Osteoblast (primary cell): ENCODE data around the gene AFF1. TPM values are rescaled to one million over a fixed set of nuclear protein-coding genes. Genes with fewer than 3 reads are reported as not detected.

Experiments
- DNase-seq: peaks from one replicate; pipeline ENCODE4 v3.0.0; 2011; ENCODE audit warnings: low spot score, mixed read lengths; ENCODE audit not compliant: insufficient read length; ENCODE audit errors: missing footprints
- H2AFZ ChIP-seq: 2 replicates; pipeline ENCODE4 v1.6.0; 2011; ENCODE audit warnings: mild to moderate bottlenecking, low read length
- H3K27ac ChIP-seq: 2 replicates; pipeline ENCODE4 v1.5.1; 2011; ENCODE audit warnings: mild to moderate bottlenecking, low read depth, low read length, moderate library complexity
- H3K27me3 ChIP-seq: 2 replicates; pipeline ENCODE4 v1.6.0; 2012; ENCODE audit warnings: mild to moderate bottlenecking, control low read depth, inconsistent platforms, low read length, moderate library complexity; ENCODE audit not compliant: insufficient read depth
- H3K36me3 ChIP-seq: 2 replicates; pipeline ENCODE4 v1.5.1; 2011; ENCODE audit warnings: mild to moderate bottlenecking, low read length, control low read depth, moderate library complexity; ENCODE audit not compliant: insufficient read depth
- H3K4me1 ChIP-seq: 2 replicates; pipeline ENCODE4 v1.5.1; 2011; ENCODE audit warnings: mild to moderate bottlenecking, low read length, control low read depth, moderate library complexity; ENCODE audit not compliant: insufficient read depth
- H3K4me2 ChIP-seq: 2 replicates; pipeline ENCODE4 v1.6.0; 2011; ENCODE audit warnings: mild to moderate bottlenecking, low read length; ENCODE audit not compliant: insufficient read depth
- H3K4me3 ChIP-seq: fragments of 200-600 bp; sonication (generic); 3 replicates; pipeline ENCODE4 v1.5.1; 2012; ENCODE audit warnings: mild to moderate bottlenecking, low read length, inconsistent platforms; ENCODE audit not compliant: insufficient read depth
- H3K79me2 ChIP-seq: 2 replicates; pipeline ENCODE4 v1.6.0; 2012; ENCODE audit warnings: mild to moderate bottlenecking, low read length, control low read depth, inconsistent platforms; ENCODE audit not compliant: insufficient read depth
- H3K9me3 ChIP-seq: 2 replicates; pipeline ENCODE4 v1.5.1; 2011; ENCODE audit warnings: low read depth, low read length, control low read depth
- H4K20me1 ChIP-seq: 2 replicates; pipeline ENCODE4 v1.6.0; 2012; ENCODE audit warnings: mild to moderate bottlenecking, low read length, control low read depth; ENCODE audit not compliant: insufficient read depth
- total RNA-seq: library from RNA; depleted of rRNA; stranded (reverse); fragments of >200 nt; gene quantifications from 2 replicates; pipeline ENCODE4 v1.2.3, GENCODE V29; 2012
- TF ChIP-seq, protein P1 (sequence below): IDR thresholded peaks from 2 replicates; pipeline ENCODE4 v1.5.1; 2011; ENCODE audit warnings: mild to moderate bottlenecking, low read depth, low read length, moderate library complexity; ENCODE audit errors: extremely low read depth

AFF1 gene
- total RNA-seq, 1 donor, result 19.5 TPM

- H3K9me3 ChIP-seq, result no peaks in the 10 kb centered on the region
- peak overlapping the region; percentile 92 for H2AFZ ChIP-seq
- peaks cover 12% of the 10 kb centered on the region for H3K4me1 ChIP-seq
- no peaks in the 10 kb centered on the region for H3K27me3 ChIP-seq
- peak overlapping the region; percentile 98 for H3K4me2 ChIP-seq
- H3K79me2 ChIP-seq, result peaks cover 34% of the 10 kb centered on the region
- H4K20me1 ChIP-seq, result peaks cover 14% of the 10 kb centered on the region
- TF ChIP-seq, protein P1, sequence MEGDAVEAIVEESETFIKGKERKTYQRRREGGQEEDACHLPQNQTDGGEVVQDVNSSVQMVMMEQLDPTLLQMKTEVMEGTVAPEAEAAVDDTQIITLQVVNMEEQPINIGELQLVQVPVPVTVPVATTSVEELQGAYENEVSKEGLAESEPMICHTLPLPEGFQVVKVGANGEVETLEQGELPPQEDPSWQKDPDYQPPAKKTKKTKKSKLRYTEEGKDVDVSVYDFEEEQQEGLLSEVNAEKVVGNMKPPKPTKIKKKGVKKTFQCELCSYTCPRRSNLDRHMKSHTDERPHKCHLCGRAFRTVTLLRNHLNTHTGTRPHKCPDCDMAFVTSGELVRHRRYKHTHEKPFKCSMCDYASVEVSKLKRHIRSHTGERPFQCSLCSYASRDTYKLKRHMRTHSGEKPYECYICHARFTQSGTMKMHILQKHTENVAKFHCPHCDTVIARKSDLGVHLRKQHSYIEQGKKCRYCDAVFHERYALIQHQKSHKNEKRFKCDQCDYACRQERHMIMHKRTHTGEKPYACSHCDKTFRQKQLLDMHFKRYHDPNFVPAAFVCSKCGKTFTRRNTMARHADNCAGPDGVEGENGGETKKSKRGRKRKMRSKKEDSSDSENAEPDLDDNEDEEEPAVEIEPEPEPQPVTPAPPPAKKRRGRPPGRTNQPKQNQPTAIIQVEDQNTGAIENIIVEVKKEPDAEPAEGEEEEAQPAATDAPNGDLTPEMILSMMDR, result no peak
- H3K27ac ChIP-seq, result peak overlapping the region; percentile 96
- H3K4me3 ChIP-seq, result peak overlapping the region; percentile 92
- DNase-seq, result no peak
- H3K36me3 ChIP-seq, result no peaks in the 10 kb centered on the region
These were observed 71.0 kb downstream of the AFF1 start for GRCh38 chr4:87005690-87006425.

- DNase-seq, result peak; percentile 86
- Histone ChIP-seq H3K27ac (peak overlapping the region; percentile 96), H4K20me1 (peaks cover 18% of the 10 kb centered on the region), H2AFZ (peak overlapping the region; percentile 92), H3K4me3 (peak overlapping the region; percentile 92), H3K4me1 (peaks cover 16% of the 10 kb centered on the region), H3K27me3 (no peaks in the 10 kb centered on the region), H3K4me2 (peak overlapping the region; percentile 98), H3K79me2 (peaks cover 38% of the 10 kb centered on the region), H3K9me3 (no peaks in the 10 kb centered on the region), H3K36me3 (no peaks in the 10 kb centered on the region)
- TF ChIP-seq, protein P1, result peak; percentile 33
These were observed 71.5 kb downstream of the AFF1 start for GRCh38 chr4:87006426-87006675.

GRCh38 chr4:87006676-87007527 lies 72.1 kb downstream of the AFF1 start:
- no peaks in the 10 kb centered on the region for H3K36me3 ChIP-seq
- H3K27me3 ChIP-seq, result no peaks in the 10 kb centered on the region
- peak overlapping the region; percentile 92 for H2AFZ ChIP-seq
- peak; percentile 95 for DNase-seq
- H3K9me3 ChIP-seq, result no peaks in the 10 kb centered on the region
- peaks cover 22% of the 10 kb centered on the region for H3K4me1 ChIP-seq
- H3K4me3 ChIP-seq, result peak overlapping the region; percentile 92
- H3K4me2 ChIP-seq, result peak overlapping the region; percentile 98
- peaks cover 18% of the 10 kb centered on the region for H4K20me1 ChIP-seq
- peaks cover 41% of the 10 kb centered on the region for H3K79me2 ChIP-seq
- H3K27ac ChIP-seq, result peak overlapping the region; percentile 96
- TF ChIP-seq, protein P1, result no peak
